ENCODE data around the gene CFAP54.

DNA sequence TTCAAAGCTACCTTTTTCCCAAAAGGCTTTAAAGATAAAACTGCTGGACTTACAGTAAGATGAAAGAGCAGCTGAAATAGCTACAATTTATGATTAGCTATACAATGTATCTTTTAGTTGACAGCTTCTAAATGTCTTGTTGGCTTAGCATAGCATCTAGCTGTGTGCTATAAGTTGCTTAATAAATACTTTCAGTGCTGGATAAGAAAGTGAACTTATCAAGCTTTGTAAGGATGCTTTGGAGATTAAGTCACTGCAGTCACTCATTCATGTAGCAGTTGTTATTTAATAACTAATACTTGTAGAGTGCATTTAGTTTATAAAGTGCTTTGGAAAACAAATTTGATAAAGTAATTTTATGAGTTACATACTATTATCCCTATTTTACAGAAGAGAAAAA is 14.6 kb downstream of the CFAP54 start:
- TF ChIP-seq, protein P1, sequence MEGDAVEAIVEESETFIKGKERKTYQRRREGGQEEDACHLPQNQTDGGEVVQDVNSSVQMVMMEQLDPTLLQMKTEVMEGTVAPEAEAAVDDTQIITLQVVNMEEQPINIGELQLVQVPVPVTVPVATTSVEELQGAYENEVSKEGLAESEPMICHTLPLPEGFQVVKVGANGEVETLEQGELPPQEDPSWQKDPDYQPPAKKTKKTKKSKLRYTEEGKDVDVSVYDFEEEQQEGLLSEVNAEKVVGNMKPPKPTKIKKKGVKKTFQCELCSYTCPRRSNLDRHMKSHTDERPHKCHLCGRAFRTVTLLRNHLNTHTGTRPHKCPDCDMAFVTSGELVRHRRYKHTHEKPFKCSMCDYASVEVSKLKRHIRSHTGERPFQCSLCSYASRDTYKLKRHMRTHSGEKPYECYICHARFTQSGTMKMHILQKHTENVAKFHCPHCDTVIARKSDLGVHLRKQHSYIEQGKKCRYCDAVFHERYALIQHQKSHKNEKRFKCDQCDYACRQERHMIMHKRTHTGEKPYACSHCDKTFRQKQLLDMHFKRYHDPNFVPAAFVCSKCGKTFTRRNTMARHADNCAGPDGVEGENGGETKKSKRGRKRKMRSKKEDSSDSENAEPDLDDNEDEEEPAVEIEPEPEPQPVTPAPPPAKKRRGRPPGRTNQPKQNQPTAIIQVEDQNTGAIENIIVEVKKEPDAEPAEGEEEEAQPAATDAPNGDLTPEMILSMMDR (IDR thresholded peaks at IDR 0.05; ENCODE audit: poor library complexity, severe bottlenecking), result no peak
- no peak for TF ChIP-seq EZH2 (IDR thresholded peaks at IDR 0.05; ENCODE audit: borderline replicate concordance, insufficient read depth, low read length, poor library complexity, severe bottlenecking)

Measured in neural cell (in vitro differentiated cells).